HCT116 (cell line): ENCODE data around the gene ZNF592. TPM values are rescaled to one million over a fixed set of nuclear protein-coding genes. Genes with fewer than 3 reads are reported as not detected.

Source experiments
- ATAC-seq: fragments of 200-7000 bp; cut with Tn5 transposase; 2 replicates; pipeline ENCODE4 v1.9.1; 2020; ENCODE audit warnings: mild to moderate bottlenecking, moderate library complexity
- BruUV-seq: library from RNA; stranded (reverse); fragments of 400-500 nt; replicated peaks from 2 replicates; lab custom pipeline; 2021; lab: Mats Ljungman, UMichigan
- CTCF ChIA-PET: fragments of 300-600 bp; sonication (Branson Sonifier 250); formaldehyde crosslinking; loops from one replicate; lab custom pipeline; 2021; ENCODE audit warnings: antibody characterized with exemption; lab: Charles Lee
- POLR2A ChIA-PET: fragments of 300-600, 350-600 bp; sonication (Branson Sonifier 250); formaldehyde crosslinking; loops from one replicate; lab custom pipeline; 2021; ENCODE audit warnings: antibody characterized with exemption; lab: Charles Lee
- RAD21 ChIA-PET, 2 experiments: fragments of 300-600 bp; sonication (Branson Sonifier 250); formaldehyde crosslinking; loops; one replicate each; lab custom pipeline; 2023; ENCODE audit warnings: low total read pairs in 2 of 2; ENCODE audit not compliant: uncharacterized antibody in 2 of 2, unreplicated experiment in 2 of 2, low non-redundant PET in 1 of 2; lab: Charles Lee
- DNase-seq: peaks from one replicate; pipeline ENCODE4 v3.0.0-alpha.2; 2010; ENCODE audit warnings: low read depth, low spot score
- H2AFZ ChIP-seq: fragments of 200-600 bp; shearing (Covaris generic), sonication (generic); 2 replicates; pipeline ENCODE4 v1.6.1; 2017; ENCODE audit warnings: low read depth, mixed run types, mixed read lengths, antibody characterized with exemption, low read length; ENCODE audit not compliant: poor library complexity, severe bottlenecking
- H3K27ac ChIP-seq: 2 replicates; pipeline ENCODE4 v1.5.1; 2012; ENCODE audit warnings: low read depth, low read length
- H3K27me3 ChIP-seq: fragments of 200-600 bp; sonication (generic); 2 replicates; pipeline ENCODE4 v1.6.1; 2016; ENCODE audit warnings: mixed run types, low read length, mixed read lengths; ENCODE audit not compliant: insufficient read depth
- H3K36me3 ChIP-seq, 2 experiments: fragments of 200-500 bp in 1 of 2; fragments of 200-600 bp in 1 of 2; sonication (Bioruptor generic) in 1 of 2; sonication (generic) in 1 of 2; 2 replicates each; pipeline versions ENCODE4 v1.5.1 to v1.6.1; 2014 to 2016; ENCODE audit warnings: low read length in 2 of 2, inconsistent platforms in 1 of 2, mixed read lengths in 1 of 2, mixed run types in 1 of 2; ENCODE audit not compliant: insufficient read depth in 2 of 2, control insufficient read depth in 1 of 2
- H3K4me1 ChIP-seq, 2 experiments: fragments of 200-600 bp in 1 of 2; sonication (generic) in 1 of 2; 2 replicates each; pipeline versions ENCODE4 v1.5.1 to v1.6.1; 2012 to 2017; ENCODE audit warnings: low read length in 2 of 2, inconsistent platforms in 1 of 2, mild to moderate bottlenecking in 1 of 2, mixed read lengths in 1 of 2, mixed run types in 1 of 2, moderate library complexity in 1 of 2; ENCODE audit not compliant: insufficient read depth in 2 of 2, control insufficient read depth in 1 of 2
- H3K4me2 ChIP-seq: fragments of 200-600 bp; sonication (generic); 2 replicates; pipeline ENCODE4 v1.6.1; 2017; ENCODE audit warnings: mixed run types, low read length, mixed read lengths
- H3K4me3 ChIP-seq, 2 experiments: fragments of 200-600 bp in 1 of 2; sonication (generic) in 1 of 2; replicated peaks in 1 of 2; 2 replicates each; pipeline ENCODE4 v1.5.1; 2011 to 2016; ENCODE audit warnings: low read length in 2 of 2, control low read depth in 1 of 2, low read depth in 1 of 2, mild to moderate bottlenecking in 1 of 2, mixed read lengths in 1 of 2, mixed run types in 1 of 2
- H3K79me2 ChIP-seq: fragments of 200-600 bp; sonication (generic); 2 replicates; pipeline ENCODE4 v1.6.1; 2017; ENCODE audit warnings: mild to moderate bottlenecking, mixed run types, low read length, moderate library complexity, mixed read lengths; ENCODE audit not compliant: insufficient read depth
- H3K9ac ChIP-seq: fragments of 200-600 bp; sonication (generic); 2 replicates; pipeline ENCODE4 v1.6.1; 2016; ENCODE audit warnings: low read length, mixed read lengths
- H3K9me2 ChIP-seq: fragments of 200-600 bp; sonication (generic), shearing (Covaris generic); 2 replicates; pipeline ENCODE4 v1.6.1; 2017; ENCODE audit warnings: mixed run types, mild to moderate bottlenecking, moderate library complexity; ENCODE audit not compliant: insufficient read depth
- H3K9me3 ChIP-seq, 2 experiments: fragments of 200-500 bp in 1 of 2; fragments of 200-600 bp in 1 of 2; sonication (Bioruptor generic) in 1 of 2; sonication (generic) in 1 of 2; 2 replicates each; pipeline ENCODE4 v1.6.1; 2014 to 2017; ENCODE audit warnings: low read length in 2 of 2, mixed read lengths in 2 of 2, inconsistent platforms in 1 of 2, low read depth in 1 of 2, mild to moderate bottlenecking in 1 of 2, mixed run types in 1 of 2, moderate library complexity in 1 of 2; ENCODE audit not compliant: control insufficient read depth in 1 of 2, insufficient read depth in 1 of 2
- H4K20me1 ChIP-seq: fragments of 200-600 bp; sonication (generic), shearing (Covaris generic); 2 replicates; pipeline ENCODE4 v1.6.1; 2017; ENCODE audit warnings: mixed run types, mild to moderate bottlenecking, moderate library complexity; ENCODE audit not compliant: insufficient read depth
- ATF3 ChIP-seq: IDR thresholded peaks from 2 replicates; pipeline ENCODE4 v1.6.1; 2012
- CEBPB ChIP-seq: IDR thresholded peaks from 2 replicates; pipeline ENCODE4 v1.6.1; 2012; ENCODE audit warnings: low read depth
- CTCF ChIP-seq, 3 experiments: fragments of 200-600 bp in 1 of 3; sonication (generic) in 1 of 3; IDR thresholded peaks in 2 of 3; conservative IDR thresholded peaks in 1 of 3; 2 replicates each; pipeline ENCODE4 v1.5.1; 2012 to 2017; ENCODE audit warnings: low read depth in 2 of 3, low read length in 2 of 3, antibody characterized with exemption in 1 of 3, borderline replicate concordance in 1 of 3, control low read depth in 1 of 3, mild to moderate bottlenecking in 1 of 3, mixed read lengths in 1 of 3, mixed run types in 1 of 3, moderate library complexity in 1 of 3; ENCODE audit not compliant: insufficient read depth in 1 of 3
- EGR1 ChIP-seq: IDR thresholded peaks from 2 replicates; pipeline ENCODE4 v1.6.1; 2012; ENCODE audit warnings: low read depth
- ELF1 ChIP-seq: IDR thresholded peaks from 2 replicates; pipeline ENCODE4 v1.6.1; 2012; ENCODE audit warnings: low read depth, borderline replicate concordance
- EZH2 ChIP-seq: fragments of 200-600 bp; sonication (generic); IDR thresholded peaks from 2 replicates; pipeline ENCODE4 v1.6.1; 2017; ENCODE audit warnings: antibody characterized with exemption, mixed run types
- FOSL1 ChIP-seq: IDR thresholded peaks from 2 replicates; pipeline ENCODE4 v1.6.1; 2012; ENCODE audit warnings: low read depth
- JUND ChIP-seq: IDR thresholded peaks from 2 replicates; pipeline ENCODE4 v1.6.1; 2012
- MAX ChIP-seq: IDR thresholded peaks from 2 replicates; pipeline ENCODE4 v1.6.1; 2012
- POLR2A ChIP-seq: IDR thresholded peaks from 2 replicates; pipeline ENCODE4 v1.7.0; 2011; ENCODE audit warnings: borderline replicate concordance; ENCODE audit not compliant: insufficient read depth, insufficient read length; ENCODE audit errors: extremely low read depth
- RAD21 ChIP-seq: IDR thresholded peaks from 2 replicates; pipeline ENCODE4 v1.6.1; 2012; ENCODE audit warnings: low read depth, mild to moderate bottlenecking
- SP1 ChIP-seq: IDR thresholded peaks from 2 replicates; pipeline ENCODE4 v1.6.1; 2012; ENCODE audit warnings: low read depth
- SRF ChIP-seq: IDR thresholded peaks from 2 replicates; pipeline ENCODE4 v1.6.1; 2012; ENCODE audit warnings: low read depth
- ZBTB33 ChIP-seq: IDR thresholded peaks from 2 replicates; pipeline ENCODE4 v1.6.1; 2011; ENCODE audit warnings: mild to moderate bottlenecking, low read length, moderate library complexity; ENCODE audit not compliant: insufficient replicate concordance; ENCODE audit errors: extremely low read depth
- ZFX ChIP-seq: fragments of 450-650 bp; IDR thresholded peaks from 2 replicates; pipeline ENCODE4 v1.6.1; 2017
- ZNF274 ChIP-seq: fragments of 200-500 bp; sonication (Bioruptor generic); IDR thresholded peaks from 2 replicates; pipeline ENCODE4 v1.6.1; 2014; ENCODE audit warnings: mild to moderate bottlenecking, low read depth, low read length, inconsistent platforms
- intact Hi-C: fragments of 100-400 bp; cut with micrococcal nuclease; formaldehyde crosslinking; loops from 2 replicates; pipeline ENCODE4 v1.10.0; 2022
- total RNA-seq: library from RNA; stranded (reverse); gene quantifications from one replicate; pipeline ENCODE4 v1.2.1, GENCODE V29; 2021; ENCODE audit not compliant: unreplicated experiment
- TF ChIP-seq, protein P1 (sequence below): IDR thresholded peaks from 2 replicates; pipeline ENCODE4 v1.6.1; 2012; ENCODE audit warnings: low read depth

The ZNF592 gene
- total RNA-seq, 1 experiment from 2014 or later: 26.4 TPM

GRCh38 chr15:84852212-84852611 is 103.8 kb downstream of the ZNF592 start (continued):
- TF ChIP-seq MAX (no peak), POLR2A (no peak), EGR1 (no peak), CEBPB (no peak)
- TF ChIP-seq, all 23 proteins: peak for 0

- H3K79me2 ChIP-seq: no peaks in the 10 kb centered on the region
- no peak for TF ChIP-seq ZNF274
- no peak for TF ChIP-seq ATF3
- TF ChIP-seq CEBPB: no peak
- no peak for TF ChIP-seq ZFX
- TF ChIP-seq ZBTB33: no peak
- no peak for TF ChIP-seq RAD21
- TF ChIP-seq JUND: no peak
- TF ChIP-seq EGR1: no peak
- TF ChIP-seq, protein P1, sequence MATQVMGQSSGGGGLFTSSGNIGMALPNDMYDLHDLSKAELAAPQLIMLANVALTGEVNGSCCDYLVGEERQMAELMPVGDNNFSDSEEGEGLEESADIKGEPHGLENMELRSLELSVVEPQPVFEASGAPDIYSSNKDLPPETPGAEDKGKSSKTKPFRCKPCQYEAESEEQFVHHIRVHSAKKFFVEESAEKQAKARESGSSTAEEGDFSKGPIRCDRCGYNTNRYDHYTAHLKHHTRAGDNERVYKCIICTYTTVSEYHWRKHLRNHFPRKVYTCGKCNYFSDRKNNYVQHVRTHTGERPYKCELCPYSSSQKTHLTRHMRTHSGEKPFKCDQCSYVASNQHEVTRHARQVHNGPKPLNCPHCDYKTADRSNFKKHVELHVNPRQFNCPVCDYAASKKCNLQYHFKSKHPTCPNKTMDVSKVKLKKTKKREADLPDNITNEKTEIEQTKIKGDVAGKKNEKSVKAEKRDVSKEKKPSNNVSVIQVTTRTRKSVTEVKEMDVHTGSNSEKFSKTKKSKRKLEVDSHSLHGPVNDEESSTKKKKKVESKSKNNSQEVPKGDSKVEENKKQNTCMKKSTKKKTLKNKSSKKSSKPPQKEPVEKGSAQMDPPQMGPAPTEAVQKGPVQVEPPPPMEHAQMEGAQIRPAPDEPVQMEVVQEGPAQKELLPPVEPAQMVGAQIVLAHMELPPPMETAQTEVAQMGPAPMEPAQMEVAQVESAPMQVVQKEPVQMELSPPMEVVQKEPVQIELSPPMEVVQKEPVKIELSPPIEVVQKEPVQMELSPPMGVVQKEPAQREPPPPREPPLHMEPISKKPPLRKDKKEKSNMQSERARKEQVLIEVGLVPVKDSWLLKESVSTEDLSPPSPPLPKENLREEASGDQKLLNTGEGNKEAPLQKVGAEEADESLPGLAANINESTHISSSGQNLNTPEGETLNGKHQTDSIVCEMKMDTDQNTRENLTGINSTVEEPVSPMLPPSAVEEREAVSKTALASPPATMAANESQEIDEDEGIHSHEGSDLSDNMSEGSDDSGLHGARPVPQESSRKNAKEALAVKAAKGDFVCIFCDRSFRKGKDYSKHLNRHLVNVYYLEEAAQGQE: no peak
- no peak for TF ChIP-seq FOSL1
- no peak for TF ChIP-seq EZH2
- TF ChIP-seq POLR2A: no peak
- no peak for TF ChIP-seq SP1
- no peak for TF ChIP-seq CTCF (IDR thresholded peaks at IDR 0.05 in 2 of 3, conservative IDR thresholded peaks at IDR 0.05 in 1 of 3; ENCODE audit: borderline replicate concordance in 1 of 3, insufficient read depth in 1 of 3, low read depth in 2 of 3, low read length in 2 of 3)
- TF ChIP-seq MAX: no peak
- no peak for TF ChIP-seq ELF1
- TF ChIP-seq SRF: no peak
- CTCF ChIA-PET: no interaction called here
- H3K4me1 ChIP-seq: peaks cover 25 to 33% of the 10 kb centered on the region in 2 experiments
- DNase-seq: no peak
- no peak for ATAC-seq
- intact Hi-C loops: no loop called here
- no peaks in the 10 kb centered on the region for H3K36me3 ChIP-seq
- no peaks in the 10 kb centered on the region for H3K9me3 ChIP-seq
- no peaks in the 10 kb centered on the region for H3K27me3 ChIP-seq
- RAD21 ChIA-PET: no interaction called here
- H2AFZ ChIP-seq: no peak overlapping the region
- no peak overlapping the region for H3K9ac ChIP-seq
- no TSS peak for BruUV-seq
- no peak overlapping the region for H3K27ac ChIP-seq
- POLR2A ChIA-PET: no interaction called here
- H3K4me3 ChIP-seq: no peak overlapping the region
- H3K9me2 ChIP-seq: no peaks in the 10 kb centered on the region
- H4K20me1 ChIP-seq: no peaks in the 10 kb centered on the region
- no peak overlapping the region for H3K4me2 ChIP-seq
These were observed 106.7 kb downstream of the ZNF592 start for GRCh38 chr15:84855136-84855535.
